Measurements from ENCODE around the gene RFK.
A peak's percentile ranks its signal among the peaks of the same experiment; 100 is the strongest.

Gene RFK

GRCh38 chr9:76413658-76414057 is 19.4 kb upstream of the RFK start:
- no peak overlapping the region for H3K4me3 ChIP-seq (ENCODE audit: low read depth, low read length)

DNA sequence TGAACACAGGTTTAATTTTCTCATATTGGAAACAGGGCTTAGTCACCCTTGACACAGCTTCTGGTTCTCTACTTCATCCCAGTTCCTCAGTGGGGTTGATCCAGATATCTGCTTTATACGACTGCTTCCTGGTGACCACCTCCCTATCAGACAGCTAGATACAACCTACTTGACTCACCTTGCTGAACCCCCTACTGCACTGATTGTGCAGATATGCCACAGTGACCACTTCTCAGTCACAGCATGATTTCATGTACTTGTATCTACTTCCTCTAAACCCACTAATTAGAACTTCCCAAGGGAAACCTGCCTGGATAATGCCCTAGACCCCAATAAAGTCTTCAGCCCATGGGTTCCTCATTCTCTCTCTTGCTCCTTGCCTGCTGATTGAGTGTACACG is 18.4 kb upstream of the RFK start:
- no peak overlapping the region for H3K4me3 ChIP-seq (ENCODE audit: low read depth, low read length)

DNA sequence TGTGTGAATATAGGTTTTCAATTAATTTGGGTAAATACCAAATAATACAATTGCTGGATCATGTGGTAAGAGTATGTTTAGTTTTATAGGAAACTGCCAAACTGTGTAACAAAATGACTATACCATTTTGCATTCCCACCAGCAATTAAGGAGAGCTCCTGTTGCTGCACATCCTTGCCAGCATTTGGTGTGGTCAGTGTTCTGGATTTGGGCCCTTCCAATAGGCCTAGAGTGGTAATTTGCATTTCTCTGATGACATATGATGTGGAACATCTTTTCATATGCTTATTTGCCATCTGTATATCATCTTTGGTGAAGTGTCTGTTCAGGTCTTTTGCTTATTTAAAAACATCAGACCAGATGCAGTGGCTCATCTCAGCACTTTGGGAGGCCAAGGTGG is 11.6 kb upstream of the RFK start:
- no peak overlapping the region for H3K4me3 ChIP-seq (ENCODE audit: low read depth, low read length)

DNA sequence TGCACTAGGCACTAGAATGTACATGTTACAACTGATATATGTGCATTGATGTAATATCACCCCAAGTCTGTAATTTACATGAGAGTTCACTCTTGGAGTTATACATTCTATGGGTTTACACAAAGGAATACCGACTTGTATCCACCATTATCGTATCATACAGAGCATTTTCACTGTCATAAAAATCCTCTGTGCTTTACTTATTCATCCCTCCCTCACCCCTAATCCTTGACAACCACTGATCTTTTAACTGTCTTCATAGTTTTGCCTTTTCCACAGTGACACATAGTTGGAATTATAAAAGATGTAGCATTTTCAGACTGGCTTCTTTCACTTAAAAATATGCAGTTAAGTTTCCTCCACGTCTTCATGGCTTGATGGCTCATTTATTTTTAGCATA is 11.1 kb upstream of the RFK start:
- H3K4me3 ChIP-seq (ENCODE audit: low read depth, low read length) = no peak overlapping the region

- no peak overlapping the region for H3K4me3 ChIP-seq (ENCODE audit: low read depth, low read length)
These were observed 10.2 kb upstream of the RFK start for GRCh38 chr9:76404401-76404800.

DNA sequence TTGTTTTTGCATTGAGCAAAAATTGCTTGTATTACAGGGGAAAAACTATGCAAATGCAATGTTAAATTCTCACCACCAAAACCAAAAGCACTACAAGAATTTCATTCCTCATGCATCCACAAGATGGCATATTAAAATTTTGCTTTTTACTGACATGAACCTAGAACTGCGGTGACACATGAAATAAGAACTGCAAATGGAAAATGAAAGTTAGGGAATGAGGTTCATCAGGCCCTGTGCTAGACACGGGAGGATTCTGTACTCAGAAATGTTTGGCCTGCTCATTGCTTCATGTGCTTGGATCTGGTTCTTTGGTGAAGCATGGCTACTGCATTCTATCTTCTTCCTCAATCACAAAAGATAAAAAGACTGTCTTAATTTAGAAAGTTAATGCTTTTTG is 9.1 kb upstream of the RFK start:
- no peak overlapping the region for H3K4me3 ChIP-seq (ENCODE audit: low read depth, low read length)

- no peak overlapping the region for H3K4me3 ChIP-seq (ENCODE audit: low read depth, low read length)
These were observed 7.5 kb upstream of the RFK start for GRCh38 chr9:76401580-76402354.

DNA sequence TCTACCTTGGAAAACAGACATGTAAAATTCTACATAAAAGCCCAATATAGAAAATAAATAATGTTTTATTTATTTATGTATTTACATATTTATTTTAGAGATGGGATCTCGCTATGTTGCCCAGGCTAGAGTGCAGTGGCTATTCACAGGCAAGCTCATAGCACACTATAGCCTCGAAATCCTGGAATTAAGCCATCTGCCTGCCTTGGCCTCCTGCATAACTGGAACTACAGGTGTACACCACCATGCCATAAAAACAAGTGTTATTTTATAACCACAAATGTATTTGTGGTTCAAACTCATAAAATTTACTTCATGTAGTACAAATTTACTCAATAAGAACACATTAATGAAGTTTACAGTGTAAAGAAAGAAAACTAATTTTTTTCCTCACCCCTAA is 7.0 kb upstream of the RFK start:
- H3K4me3 ChIP-seq (ENCODE audit: low read depth, low read length) = no peak overlapping the region

DNA sequence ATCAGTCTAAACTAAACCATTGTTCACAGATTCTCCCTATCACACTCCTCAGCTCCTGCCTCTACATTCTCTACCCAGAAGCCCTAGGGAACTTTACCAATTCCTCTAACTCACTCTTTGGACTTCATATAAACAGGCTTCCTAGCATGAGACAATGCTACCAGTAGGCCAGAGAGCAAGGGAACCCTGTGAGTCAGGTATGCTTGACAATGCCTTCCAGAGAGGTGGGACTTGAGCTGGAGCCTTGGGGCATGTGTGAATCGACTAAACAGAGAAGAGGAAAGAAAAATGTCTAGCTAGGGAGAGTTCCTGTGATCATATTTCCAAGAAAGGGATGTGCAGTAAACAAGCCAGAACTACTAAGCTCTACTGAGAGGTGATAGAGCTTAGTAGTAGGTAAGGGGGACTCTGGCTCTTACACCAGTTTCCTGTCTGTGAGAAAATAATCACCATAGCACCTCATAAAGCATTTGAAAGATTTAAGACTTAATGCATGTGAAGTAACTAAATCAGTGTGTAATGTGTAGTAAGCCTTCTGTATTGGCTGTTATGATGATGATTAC is 6.4 kb upstream of the RFK start:
- no peak overlapping the region for H3K4me3 ChIP-seq (ENCODE audit: low read depth, low read length)

- H3K4me3 ChIP-seq (ENCODE audit: low read depth, low read length) = no peak overlapping the region
These were observed 5.6 kb upstream of the RFK start for GRCh38 chr9:76399856-76400255.

DNA sequence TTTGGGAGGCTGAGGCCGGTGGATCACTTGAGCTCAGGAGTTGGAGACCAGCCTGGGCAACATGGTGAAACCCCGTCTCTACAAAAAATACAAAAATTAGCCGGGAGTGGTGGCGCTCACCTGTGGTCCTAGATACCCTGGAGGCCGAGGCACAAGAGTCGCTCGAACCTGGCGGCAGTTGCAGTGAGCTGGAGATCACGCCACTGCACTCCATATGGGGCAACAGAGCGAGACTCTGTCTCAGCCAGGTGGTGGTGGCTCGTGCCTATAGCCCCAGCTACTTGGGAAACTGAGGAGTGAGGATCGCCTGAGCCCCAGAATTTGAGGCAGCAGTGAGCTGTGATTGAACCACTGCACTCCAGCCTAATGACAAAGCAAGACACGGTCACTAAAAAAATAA is 2.4 kb upstream of the RFK start:
- no peak overlapping the region for H3K4me3 ChIP-seq (ENCODE audit: low read depth, low read length)

- no peak overlapping the region for H3K4me3 ChIP-seq (ENCODE audit: low read depth, low read length)
These were observed 1.9 kb upstream of the RFK start for GRCh38 chr9:76396144-76396543.

DNA sequence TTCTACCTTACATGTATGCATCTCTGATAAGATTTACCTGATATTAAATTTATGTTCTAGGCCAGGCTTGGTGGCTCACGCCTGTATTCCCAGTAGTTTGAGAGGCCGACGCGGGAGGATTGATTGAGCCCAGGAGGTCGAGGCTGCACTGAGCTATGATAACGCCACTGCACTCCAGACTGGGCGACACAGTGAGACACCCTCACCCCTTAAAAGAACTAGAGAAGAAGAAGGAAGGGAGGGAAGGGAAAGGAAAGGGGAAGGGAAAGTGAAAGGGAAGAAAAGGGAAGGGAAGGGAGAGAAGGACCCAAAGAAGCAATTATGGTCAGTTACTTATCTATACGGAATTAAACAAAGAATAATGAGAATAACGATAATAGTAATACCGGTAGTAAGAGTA is 1.2 kb upstream of the RFK start:
- no peak overlapping the region for H3K4me3 ChIP-seq (ENCODE audit: low read depth, low read length)

GRCh38 chr9:76394960-76395252 is 680 bp upstream of the RFK start:
- H3K4me3 ChIP-seq (ENCODE audit: low read depth, low read length) = peak overlapping the region; percentile 68

DNA sequence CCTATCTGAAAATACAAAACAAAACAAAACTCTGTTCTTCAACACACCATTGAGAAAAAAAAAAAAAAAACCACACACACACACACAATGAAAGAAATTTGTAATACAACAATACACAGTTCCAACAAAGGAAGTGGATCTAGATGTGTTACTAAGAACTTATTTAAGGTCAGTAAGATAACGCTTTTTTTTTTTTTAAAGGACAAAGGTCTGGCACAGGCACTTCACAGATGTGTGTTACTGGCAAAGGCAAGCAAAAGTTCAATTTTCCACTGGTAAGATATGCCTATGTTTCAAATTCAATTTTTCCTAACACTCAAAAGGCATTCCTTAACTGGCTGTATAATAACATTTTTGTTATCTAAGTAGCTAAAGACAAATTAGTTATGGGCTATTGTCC is 3.6 kb downstream of the RFK start:
- H3K4me3 ChIP-seq (ENCODE audit: low read depth, low read length) = no peak overlapping the region

DNA sequence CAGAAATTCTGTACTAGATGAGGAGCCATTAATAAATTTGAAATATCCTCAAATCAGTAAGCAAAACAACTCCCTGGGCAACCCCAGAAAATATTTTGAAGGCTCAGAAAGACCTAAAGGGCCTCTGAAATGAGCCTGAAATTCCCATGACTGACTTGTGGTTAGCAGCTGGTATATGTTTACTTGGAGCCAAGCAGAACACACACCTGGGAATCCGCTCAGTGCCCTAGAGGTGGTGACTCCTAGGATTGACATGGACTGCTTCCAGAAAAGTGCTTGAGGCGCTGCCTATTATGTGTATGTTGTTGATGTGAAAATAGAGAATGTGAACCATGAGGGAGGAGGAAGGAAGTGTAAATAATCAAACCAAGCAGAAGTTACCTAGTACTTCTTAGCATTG is 14.7 kb downstream of the RFK start:
- H3K4me3 ChIP-seq (ENCODE audit: low read depth, low read length) = no peak overlapping the region

- no peak overlapping the region for H3K4me3 ChIP-seq (ENCODE audit: low read depth, low read length)
These were observed 15.7 kb downstream of the RFK start for GRCh38 chr9:76378367-76379073.

GRCh38 chr9:76377791-76378190 is 16.4 kb downstream of the RFK start:
- no peak overlapping the region for H3K4me3 ChIP-seq (ENCODE audit: low read depth, low read length)

DNA sequence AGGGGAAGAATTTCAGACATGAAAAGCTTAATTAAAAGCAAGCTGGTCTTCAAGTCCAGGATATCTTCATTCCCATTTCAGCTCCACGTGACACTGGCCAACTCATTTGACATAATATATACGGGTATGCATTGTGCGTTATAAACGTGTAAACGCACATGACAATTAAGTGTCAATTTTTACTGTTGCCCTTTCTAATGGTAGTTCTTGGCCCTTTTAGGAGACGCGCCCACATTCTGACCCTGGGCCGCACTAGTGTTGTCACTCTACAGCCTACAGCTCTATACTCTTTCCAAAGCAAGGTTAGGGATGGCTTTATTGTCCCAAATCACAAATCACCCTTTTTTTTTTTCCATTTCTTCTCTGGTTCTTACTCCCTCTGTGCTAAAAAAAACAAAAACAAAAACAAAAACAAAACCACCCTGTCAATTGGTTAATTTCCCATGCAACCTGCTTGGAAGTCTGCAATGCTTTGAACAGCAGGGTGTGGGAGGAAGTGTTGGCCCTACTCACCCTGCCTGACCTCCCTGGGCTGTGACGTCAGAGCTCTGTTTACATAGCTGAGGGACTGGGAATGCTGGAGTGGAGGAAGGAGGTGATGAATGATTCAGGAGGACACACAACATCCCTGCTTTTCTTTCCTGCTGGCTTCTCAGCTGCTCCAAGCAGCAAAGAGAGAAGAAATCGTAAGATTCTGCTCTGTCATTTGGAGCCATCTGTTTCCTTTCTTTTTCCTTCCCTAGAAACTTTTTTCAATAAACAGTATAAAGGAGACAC is 19.3 kb downstream of the RFK start:
- no peak overlapping the region for H3K4me3 ChIP-seq (ENCODE audit: low read depth, low read length)

GRCh38 chr9:76373784-76374474 is 20.3 kb downstream of the RFK start:
- H3K4me3 ChIP-seq (ENCODE audit: low read depth, low read length) = no peak overlapping the region

DNA sequence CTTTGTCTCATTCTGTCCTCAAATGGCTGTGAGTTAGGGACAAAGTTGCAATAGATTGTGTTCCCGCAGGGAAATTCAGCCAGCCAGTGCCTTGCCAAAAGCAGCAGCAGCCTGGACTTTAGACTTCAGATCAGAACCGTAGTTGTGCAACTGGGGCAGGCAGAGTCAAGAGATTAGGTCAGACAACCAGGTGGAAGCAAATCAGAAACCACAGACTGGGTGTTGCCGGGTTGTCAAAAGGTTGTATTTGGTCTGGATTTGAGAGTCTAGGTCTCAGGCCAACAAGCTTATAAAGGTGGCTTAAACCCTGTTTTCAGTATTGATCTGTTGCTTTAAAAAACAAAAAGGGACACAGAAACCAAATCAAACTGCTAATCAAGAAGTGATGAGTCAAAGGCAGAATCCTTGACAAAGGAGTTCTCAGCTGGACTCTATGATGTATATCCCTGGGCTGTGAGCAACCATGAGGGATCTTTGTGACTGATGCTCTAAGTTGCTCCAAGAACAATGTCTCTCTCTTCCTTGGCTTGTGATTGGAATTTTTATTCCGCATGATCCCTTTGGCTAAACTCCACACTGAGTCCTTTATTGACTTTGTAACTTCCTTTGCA is 20.9 kb downstream of the RFK start:
- no peak overlapping the region for H3K4me3 ChIP-seq (ENCODE audit: low read depth, low read length)

Data from iPS-11a (cell line).